Cardiac muscle cell (in vitro differentiated cells and primary cell): ENCODE results near the gene RITA1. TPM values are rescaled to one million over a fixed set of nuclear protein-coding genes. Genes with fewer than 3 reads are reported as not detected.
A peak's percentile ranks its signal among the peaks of the same experiment; 100 is the strongest.

Experiments used
- DNase-seq, 2 donors: peaks; one replicate each; pipeline versions ENCODE4 v3.0.0 to v3.0.0-alpha.2; 2010 to 2017; ENCODE audit warnings: low read depth in 1 of 2, low spot score in 1 of 2
- H3K27ac ChIP-seq: fragments of 200-600 bp; sonication (generic); 2 replicates; pipeline ENCODE4 v1.5.1; 2016
- H3K27me3 ChIP-seq: fragments of 200-600 bp; sonication (generic); 2 replicates; pipeline ENCODE4 v1.6.0; 2016; ENCODE audit warnings: control low read depth
- H3K36me3 ChIP-seq: fragments of 200-600 bp; sonication (generic); 2 replicates; pipeline ENCODE4 v1.5.1; 2016; ENCODE audit warnings: control low read depth
- H3K4me1 ChIP-seq: fragments of 200-600 bp; sonication (generic); 2 replicates; pipeline ENCODE4 v1.8.1; 2017; ENCODE audit warnings: low read depth, mild to moderate bottlenecking, mixed run types
- H3K4me3 ChIP-seq: fragments of 200-600 bp; sonication (generic); 2 replicates; pipeline ENCODE4 v1.5.1; 2016; ENCODE audit warnings: mild to moderate bottlenecking
- H3K9me3 ChIP-seq: fragments of 200-600 bp; sonication (generic); 2 replicates; pipeline ENCODE4 v1.5.1; 2017; ENCODE audit warnings: low read depth, mild to moderate bottlenecking, control low read depth
- polyA plus RNA-seq: library from polyadenylated mRNA; unstranded; fragments of >200 nt; fragmentation: Nextera tagmentation; extraction: Ambion mirVana; gene quantifications from 2 replicates; pipeline ENCODE4 v1.2.1, GENCODE V29; 2016
- total RNA-seq: library from RNA; depleted of rRNA; stranded (reverse); fragments of >200 nt; gene quantifications from 2 replicates; pipeline ENCODE4 v1.2.3, GENCODE V29; 2016
- TF ChIP-seq, protein P1 (sequence below): IDR thresholded peaks from 2 replicates; pipeline ENCODE4 v1.5.1; 2012; ENCODE audit warnings: low read depth, mild to moderate bottlenecking, low read length

Gene RITA1
- total and polyA plus RNA-seq, 2 experiments from 2014 or later = 36.1 to 40.7 TPM

DNA sequence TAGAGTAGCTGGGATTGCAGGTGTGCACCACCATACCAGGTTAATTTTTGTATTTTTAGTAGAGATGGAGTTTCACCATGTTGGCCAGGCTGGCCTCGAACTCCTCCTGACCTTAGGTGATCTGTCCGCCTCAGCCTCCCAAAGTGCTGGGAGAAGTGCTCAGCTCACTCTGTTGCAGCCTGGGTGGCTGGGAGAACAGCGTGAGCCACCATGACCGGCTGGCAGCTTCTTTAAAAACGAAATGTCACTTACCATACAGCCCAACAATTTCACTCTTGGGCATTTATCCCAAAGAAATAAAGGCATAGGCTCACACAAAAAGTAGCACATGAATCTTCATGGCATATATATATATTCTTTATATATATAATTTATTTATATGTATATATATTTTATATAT lies 40.7 kb upstream of the RITA1 start:
- TF ChIP-seq, protein P1, sequence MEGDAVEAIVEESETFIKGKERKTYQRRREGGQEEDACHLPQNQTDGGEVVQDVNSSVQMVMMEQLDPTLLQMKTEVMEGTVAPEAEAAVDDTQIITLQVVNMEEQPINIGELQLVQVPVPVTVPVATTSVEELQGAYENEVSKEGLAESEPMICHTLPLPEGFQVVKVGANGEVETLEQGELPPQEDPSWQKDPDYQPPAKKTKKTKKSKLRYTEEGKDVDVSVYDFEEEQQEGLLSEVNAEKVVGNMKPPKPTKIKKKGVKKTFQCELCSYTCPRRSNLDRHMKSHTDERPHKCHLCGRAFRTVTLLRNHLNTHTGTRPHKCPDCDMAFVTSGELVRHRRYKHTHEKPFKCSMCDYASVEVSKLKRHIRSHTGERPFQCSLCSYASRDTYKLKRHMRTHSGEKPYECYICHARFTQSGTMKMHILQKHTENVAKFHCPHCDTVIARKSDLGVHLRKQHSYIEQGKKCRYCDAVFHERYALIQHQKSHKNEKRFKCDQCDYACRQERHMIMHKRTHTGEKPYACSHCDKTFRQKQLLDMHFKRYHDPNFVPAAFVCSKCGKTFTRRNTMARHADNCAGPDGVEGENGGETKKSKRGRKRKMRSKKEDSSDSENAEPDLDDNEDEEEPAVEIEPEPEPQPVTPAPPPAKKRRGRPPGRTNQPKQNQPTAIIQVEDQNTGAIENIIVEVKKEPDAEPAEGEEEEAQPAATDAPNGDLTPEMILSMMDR = no peak
- Histone ChIP-seq H3K27ac (no peak overlapping the region), H3K4me1 (no peaks in the 10 kb centered on the region)

DNA sequence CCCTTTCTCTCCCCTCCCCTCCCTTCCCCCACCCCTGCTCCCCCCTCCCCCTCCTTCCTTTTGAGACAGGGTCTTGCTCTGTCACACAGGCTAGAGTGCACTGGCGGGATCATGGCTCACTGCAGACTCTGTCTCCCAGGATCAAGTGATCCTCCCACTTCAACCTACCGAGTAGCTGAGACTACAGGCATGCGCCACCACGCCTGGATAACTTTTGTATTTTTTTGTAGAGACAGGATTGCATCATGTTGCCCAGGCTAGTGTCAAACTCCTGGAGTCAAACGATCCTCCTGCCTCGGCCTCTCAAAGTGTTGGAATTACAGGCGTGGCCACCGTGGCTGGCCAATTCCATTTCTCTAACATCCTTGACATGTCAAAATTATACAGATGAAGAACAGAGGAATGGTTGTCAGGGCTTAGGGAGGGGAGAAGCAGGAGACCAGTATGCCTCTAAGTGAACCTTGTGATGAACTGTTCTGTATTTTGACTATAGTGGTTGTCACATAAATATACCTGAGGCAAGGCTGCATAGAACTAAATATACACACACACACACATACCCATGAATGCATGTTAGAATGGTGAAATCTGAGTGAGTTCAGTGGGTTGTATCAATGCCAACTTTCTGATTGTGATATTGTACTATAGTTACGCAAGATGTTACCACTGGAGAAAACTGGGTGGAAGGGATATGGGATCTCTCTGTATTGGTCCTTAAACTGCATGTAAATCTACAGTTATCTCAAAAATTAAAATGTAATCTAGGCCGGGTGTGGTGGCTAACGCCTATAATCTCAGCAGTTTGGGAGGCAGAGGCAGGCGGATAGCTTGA lies 39.6 kb upstream of the RITA1 start:
- H3K27ac ChIP-seq = no peak overlapping the region
- no peak overlapping the region for H3K4me3 ChIP-seq
- H3K4me1 ChIP-seq = no peaks in the 10 kb centered on the region
- peak in 1 of 2 donors; percentile 80 for DNase-seq
- H3K36me3 ChIP-seq = no peaks in the 10 kb centered on the region
- H3K27me3 ChIP-seq = peaks cover under 1% of the 10 kb centered on the region
- no peaks in the 10 kb centered on the region for H3K9me3 ChIP-seq
- TF ChIP-seq, protein P1 = no peak

More for the DNA sequence above, 40.7 kb upstream of the RITA1 start:
- no peaks in the 10 kb centered on the region for H3K36me3 ChIP-seq
- H3K4me3 ChIP-seq = no peak overlapping the region
- H3K9me3 ChIP-seq = no peaks in the 10 kb centered on the region
- H3K27me3 ChIP-seq = no peaks in the 10 kb centered on the region
- no peak for DNase-seq

DNA sequence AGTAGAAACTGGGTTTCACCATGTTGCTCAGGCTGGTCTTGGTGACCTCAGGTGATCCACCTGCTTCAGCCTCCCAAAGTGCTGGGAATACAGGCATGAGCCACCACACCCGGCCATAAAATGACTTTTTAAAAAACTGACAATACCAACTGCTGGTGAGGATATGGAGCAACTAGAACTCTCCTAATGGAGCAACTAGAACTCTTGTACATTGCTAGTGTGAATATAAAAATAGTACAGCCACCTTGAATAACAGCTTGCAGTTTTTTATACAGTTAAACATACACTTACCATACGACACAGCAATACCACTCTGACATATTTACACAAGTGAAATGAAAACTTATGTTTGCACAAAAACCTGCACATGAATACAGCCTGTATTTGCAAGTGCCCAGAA lies 38.5 kb upstream of the RITA1 start:
- TF ChIP-seq, protein P1 = no peak
- Histone ChIP-seq H3K4me1 (no peaks in the 10 kb centered on the region), H3K9me3 (no peaks in the 10 kb centered on the region)

DNA sequence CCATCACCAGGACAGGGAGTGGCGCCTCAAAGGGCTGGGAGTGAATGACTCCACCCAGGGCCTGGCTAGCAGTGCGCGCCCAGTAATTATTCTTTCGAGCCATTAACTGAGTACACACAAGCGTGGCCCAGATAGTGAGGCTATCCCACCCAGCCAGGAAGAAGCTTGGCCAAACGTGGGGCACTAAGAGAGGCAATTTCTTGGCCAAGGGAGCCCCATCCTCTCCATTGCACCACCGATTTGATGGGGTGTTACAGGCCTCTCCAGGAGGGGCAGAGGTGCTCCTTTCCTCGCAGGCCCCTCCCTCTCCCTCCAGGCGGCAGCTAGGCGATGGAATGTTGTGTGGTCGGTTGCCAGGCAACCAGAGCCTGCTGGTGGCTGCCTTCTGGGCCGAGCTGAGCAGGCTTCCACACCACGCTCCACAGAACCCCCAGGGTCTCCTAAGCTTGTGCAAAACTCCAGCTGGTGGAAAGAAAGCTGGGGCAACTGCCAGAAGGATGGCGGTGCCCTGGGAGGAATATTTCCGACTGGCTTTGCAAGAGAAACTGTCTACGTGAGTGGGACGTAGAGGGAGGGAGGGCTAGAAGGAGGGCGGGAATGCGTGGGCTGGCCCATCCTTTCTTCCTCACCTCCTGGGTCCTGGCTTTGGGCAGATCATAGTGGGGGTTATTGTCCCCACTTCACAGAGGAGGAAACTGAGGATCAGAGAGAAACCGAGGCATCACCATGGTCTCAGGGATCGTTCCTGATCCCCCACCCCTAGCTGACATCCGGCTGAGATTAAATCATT lies 36.0 kb upstream of the RITA1 start, which contains the start of gene CFAP73:
CFAP73 (plus strand) TSS at position 364 of the 790 bp plus-strand sequence; CDS start at position 498, 134 bp downstream.
- H3K9me3 ChIP-seq = no peaks in the 10 kb centered on the region
- H3K4me1 ChIP-seq = no peaks in the 10 kb centered on the region
- TF ChIP-seq, protein P1 = peak; percentile 8
- H3K36me3 ChIP-seq = no peaks in the 10 kb centered on the region
- H3K27ac ChIP-seq = no peak within 1 kb of the TSS
- H3K4me3 ChIP-seq = no peak within 1 kb of the TSS
- DNase-seq = peak; percentile 90 to 96
- H3K27me3 ChIP-seq = peaks cover 35% of the 10 kb centered on the region

More for the DNA sequence above, 38.5 kb upstream of the RITA1 start:
- Histone ChIP-seq H3K27ac (no peak overlapping the region), H3K4me3 (no peak overlapping the region), H3K36me3 (no peaks in the 10 kb centered on the region), H3K27me3 (peaks cover 10% of the 10 kb centered on the region)
- DNase-seq = no peak

DNA sequence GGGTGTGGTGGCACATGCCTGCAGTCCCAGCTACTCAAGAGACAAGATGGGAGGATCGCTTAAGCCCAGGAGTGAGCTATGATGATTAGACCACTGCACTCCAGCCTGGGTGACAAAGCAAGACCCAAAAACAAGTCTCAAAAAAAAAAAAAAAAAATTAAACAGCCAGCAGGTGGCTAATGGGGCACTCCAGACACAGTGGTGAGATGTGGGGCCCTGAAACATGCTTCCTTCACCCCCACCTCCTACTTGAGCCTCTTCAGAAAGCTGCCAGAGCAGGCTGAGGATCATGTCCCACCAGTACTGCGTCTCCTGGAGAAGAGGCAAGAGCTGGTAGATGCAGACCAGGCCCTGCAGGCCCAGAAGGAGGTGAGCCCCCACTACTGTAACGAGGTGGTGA lies 33.9 kb upstream of the RITA1 start:
- Histone ChIP-seq H3K9me3 (no peaks in the 10 kb centered on the region), H3K36me3 (no peaks in the 10 kb centered on the region), H3K27me3 (peaks cover 56% of the 10 kb centered on the region), H3K27ac (no peak overlapping the region), H3K4me1 (no peaks in the 10 kb centered on the region), H3K4me3 (no peak overlapping the region)
- TF ChIP-seq, protein P1 = no peak
- no peak for DNase-seq
